HT1080 (cell line): ENCODE data around the gene B3GNT3. TPM values are rescaled to one million over a fixed set of nuclear protein-coding genes. Genes with fewer than 3 reads are reported as not detected.

Experiments
- DNase-seq: peaks from one replicate; pipeline ENCODE4 v3.0.0-alpha.2; 2015; ENCODE audit warnings: low read depth
- polyA plus RNA-seq, 2 experiments: library from polyadenylated mRNA; depleted of rRNA; stranded (reverse); fragments of >200 nt; gene quantifications; 2 replicates each; pipeline ENCODE4 v1.2.3, GENCODE V29; 2015
- total RNA-seq: library from RNA; depleted of rRNA; stranded (reverse); fragments of >200 nt; shearing (Covaris generic); gene quantifications from 2 replicates; pipeline ENCODE4 v1.2.3, GENCODE V29; 2014; rRNA removed

The B3GNT3 gene
- total RNA-seq: 0.20 TPM in 1 of 2 replicates, not detected in the other
- 0.08 and 0.18 TPM in 2 replicates for polyA plus RNA-seq (2015; cell fraction: cytosol; rRNA removed)
- polyA plus RNA-seq (2015; cell fraction: nucleus; rRNA removed): 0.13 and 0.24 TPM in 2 replicates

DNA sequence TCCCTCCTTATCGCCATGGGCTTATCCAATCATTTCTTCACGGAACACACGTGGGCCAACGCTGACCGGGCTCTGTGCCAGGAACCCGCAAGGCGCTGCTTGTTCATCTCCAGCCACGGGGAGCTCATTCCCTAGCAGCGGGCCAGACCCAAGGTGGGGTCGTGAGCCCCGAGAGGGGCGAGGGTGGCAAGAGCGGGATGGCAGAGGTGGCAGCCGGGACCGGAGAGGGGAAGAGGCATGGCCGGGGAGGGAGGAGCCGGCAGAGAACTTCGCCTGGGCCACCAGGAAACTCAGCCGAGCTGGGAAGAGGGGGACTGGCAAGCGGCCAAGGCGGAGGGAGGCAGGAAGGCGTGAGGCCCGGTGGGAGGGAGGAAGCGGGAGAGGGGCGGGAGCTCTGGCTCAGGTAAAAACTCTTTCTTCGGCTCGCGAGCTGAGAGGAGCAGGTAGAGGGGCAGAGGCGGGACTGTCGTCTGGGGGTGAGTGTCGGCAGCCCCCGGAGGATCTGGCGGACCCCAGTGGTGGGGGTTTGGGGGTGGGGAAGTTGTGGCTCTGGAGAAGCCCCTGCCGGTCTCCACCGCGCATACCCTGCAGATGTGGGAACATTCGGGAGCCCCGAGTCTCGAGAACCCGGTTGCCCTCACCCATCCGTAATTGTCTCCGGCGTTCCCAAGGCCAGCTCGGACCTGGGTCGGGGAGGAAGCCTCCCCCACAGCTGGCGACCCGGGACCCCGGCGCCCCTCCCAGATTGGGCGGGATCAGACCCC is at the start of gene B3GNT3:
Gene B3GNT3, plus strand, starts transcription at position 408 of the 764 bp plus-strand sequence. CDS start 12,670 bp downstream, outside the sequence.
- DNase-seq: peak; percentile 15

DNA sequence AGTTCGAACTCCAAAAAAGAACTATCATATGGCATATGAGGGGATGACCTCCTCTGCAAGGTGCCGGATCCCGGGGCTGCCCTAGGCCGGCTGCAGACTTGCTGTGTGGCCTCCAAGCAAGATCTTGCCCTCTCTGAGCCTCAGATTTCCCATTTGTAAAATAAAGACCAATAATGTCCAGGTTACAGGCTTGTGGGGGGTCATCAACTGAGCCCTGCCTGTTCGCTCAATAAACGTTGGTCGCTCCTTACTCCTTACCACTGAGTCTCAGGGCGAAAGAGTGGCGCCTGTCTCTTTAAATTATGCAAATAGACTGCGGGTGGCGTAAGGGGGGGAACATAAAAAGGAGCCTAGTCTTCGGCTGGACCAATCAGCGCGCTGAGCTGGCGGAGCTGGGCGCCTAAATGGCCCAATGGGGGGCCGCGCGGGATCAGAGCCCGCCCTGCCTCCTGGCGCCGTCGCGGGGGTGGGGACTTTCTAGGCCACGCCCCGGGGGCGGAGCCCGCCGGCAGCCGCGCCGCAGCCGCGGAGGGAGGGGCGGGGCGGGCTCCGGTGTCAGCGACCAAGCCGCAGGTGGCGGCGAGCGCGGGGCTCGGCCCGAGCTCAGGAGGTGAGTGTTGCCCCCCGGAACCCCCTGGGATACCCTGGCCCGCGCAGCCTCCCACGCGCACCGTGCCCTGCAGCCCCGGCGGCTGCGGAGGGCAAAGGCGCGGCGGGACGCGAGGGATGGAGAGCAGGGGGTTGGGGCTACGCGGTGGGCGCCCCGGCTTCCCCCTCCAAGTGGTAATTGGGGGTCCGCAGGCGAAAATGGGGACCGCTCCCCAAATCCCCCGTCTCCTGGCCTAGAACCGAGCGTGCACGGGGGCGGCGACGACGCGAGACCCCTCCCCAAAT is 47.5 kb upstream of the B3GNT3 start:
- DNase-seq: peak; percentile 88

DNA sequence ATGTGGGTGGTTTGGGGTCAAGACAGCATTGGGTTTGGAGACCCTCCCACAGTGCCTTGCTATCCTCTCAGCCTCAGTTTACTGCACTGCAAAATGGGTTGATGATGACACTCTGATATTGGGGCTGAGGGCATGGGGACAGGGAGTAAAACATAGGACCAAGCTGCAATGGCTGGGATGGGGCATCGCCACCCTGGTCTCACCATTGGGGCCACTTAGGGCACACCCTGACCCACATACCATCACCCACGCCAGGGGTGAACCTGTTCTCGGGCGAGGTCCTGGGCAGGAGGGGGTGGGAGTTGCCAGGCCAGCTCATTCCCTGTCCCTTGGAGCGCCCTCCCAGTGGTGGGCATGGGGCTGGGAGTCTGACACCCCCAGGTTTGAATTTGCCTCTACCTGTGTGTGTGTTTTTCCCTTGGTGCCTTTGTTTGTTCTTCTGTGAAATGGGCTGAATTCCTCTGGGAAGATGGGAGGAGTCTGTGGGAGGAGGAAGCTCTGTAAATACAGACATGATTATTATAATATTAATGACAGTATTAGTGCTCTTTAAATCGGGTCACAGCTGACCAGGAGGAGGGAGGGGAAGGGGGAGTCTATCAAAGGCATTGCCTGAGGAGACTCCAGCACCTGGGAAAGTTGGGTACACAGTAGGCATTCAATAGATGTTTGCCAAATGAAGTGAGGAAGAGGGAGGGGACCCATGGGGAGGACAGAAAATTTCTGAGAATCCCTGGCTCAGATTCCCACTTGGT is 45.9 kb upstream of the B3GNT3 start:
- no peak for DNase-seq

GRCh38 chr19:17749912-17750317 is 45.0 kb upstream of the B3GNT3 start:
- DNase-seq: no peak

GRCh38 chr19:17751103-17751911 is 43.6 kb upstream of the B3GNT3 start, which contains the start of gene FCHO1:
FCHO1 (plus strand) TSS chr19:17751477; CDS start chr19:17755165, 3,688 bp downstream.
- no peak for DNase-seq

DNA sequence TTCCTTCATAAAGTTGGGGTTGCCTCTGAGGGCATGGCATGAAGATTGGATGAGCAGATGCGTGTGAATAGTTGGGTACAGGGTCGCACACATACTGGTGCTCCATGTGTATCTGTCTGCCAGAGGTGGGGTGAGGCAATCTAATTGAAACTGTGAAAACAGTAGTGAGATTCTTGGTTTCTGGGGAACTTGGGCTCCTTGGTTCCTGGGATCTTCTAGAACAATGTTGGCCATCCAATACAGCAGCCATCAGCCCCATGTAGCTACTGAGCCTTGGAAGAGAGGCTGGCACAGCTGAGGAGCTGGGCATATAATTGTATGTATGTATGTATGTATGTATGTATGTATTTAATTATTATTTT is 43.0 kb upstream of the B3GNT3 start:
- DNase-seq: no peak

DNA sequence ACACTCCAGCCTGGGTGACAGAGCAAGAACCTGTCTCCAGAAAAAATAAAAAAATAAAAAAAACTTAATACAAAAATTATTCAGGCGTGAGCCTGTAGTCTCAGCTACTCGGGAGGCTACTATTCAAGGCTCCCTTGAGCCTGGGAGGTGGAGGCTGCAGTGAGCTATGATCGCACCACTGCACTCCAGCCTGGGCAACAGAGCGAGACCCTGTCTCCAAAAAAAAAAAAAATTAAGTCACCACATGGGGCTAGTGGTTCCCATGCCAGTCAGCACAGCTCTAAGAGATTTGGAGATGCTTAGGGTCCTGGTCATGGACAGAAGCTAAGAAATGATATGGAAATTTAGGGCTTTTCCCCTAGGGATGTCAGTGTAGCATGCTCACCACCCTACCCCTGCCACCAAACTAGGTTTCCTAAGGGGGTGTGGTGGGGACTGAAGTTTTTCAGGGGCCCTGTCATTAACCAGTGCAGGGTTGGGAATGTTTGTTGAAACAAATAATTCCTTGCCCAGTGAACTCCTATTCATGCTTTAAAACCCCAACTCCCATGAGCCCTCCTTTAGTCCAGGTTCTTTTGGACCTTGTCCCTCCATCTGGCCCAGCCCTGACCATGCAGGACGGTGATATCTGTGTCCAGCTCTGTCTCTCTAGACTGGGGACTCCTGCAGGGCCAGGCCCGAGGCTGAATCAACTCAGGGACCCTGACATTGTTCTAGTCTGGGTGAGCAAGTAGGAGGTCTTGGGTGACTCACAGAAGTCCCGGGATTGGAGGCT is 41.9 kb upstream of the B3GNT3 start:
- no peak for DNase-seq

DNA sequence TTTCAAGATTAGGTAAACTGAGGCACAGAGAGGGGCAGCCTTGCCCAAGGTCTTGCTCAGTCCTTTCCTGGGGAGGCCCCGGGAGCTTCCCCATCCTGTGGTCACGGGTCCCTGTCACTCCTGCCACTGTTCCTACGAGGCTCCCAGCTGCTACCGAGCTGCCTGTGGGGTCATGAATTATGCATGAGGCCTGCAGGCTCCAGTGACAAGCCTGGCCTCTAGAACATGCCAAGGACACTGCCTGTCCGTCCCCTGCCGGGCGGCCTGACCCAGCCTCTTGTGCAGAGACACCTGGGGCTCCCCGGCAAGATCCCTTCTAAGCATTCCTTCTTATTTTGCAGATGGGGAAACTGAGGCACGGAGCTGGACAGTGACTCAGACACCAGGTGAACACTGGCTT is 41.0 kb upstream of the B3GNT3 start:
- DNase-seq: no peak

DNA sequence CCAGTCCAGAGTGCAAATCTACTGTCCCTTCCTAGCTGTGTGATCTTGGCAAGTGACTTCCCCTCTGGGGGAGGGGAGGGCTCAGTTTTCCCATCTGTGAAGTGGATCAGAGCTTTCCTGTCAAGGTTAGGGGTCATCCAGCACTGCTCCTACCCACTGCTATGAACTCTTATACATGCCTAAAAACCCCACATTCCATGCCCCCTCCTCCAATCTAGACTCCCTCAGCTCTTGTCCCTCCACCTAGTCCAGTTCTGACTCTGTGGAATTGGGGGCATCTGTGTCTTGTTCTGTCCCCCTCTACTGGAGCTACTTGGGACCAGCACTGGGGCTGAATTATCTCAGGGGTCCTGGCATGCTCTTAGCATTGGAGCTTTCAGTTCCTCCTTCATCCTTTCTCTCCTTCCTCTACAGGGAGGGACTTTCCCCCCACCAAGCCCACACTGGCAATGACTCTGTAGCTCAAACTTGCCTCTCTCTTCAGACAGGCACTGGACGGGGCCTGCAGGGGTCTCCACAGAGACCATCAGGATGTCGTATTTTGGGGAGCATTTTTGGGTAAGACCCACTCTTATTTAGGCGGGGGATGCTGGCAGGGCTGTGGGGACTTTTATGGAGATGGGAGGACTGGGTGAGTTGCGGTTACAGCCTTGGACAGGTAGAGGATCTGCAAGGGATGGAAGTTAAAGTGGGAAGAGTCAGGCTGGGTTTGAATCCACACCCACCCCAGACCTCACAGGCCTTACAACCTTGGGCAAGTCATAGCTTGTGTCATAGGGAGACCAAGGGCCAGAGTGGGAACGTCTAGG is 40.1 kb upstream of the B3GNT3 start:
- no peak for DNase-seq

- DNase-seq: no peak
Measured at GRCh38 chr19:17755443-17755890, 39.5 kb upstream of the B3GNT3 start.

DNA sequence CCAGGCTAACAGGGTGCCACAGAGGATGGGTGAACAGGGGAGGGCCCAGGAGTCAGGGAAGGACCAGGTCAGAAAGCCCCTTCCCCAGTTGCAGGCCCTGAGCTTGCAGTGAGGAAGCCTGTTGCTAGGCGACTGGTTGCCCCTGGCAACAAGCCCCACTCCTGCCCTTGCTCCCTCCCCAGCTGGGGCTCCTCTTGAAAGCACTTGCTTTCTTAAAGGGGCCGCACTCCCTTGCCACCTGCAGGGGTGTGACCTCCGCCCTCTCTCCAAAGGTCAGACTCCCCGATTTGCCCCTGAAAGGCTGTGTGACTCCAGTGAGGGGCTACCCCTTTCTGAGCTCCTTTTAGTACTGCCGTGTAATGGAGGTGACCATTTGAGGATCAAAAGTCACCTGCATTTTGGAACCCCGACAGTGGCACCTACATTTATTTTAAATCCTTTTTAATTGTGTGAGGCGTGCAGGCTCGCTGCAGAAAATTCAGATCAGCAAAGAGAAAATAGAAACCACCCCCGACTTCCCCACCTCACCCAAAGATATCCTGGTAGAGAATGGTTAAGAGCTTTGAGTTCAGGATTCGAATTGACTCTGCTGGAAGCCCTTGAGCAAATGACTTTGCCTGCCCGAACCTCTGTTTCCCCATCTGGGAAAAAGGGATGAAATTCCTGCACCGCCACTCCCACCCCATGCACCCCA is 38.8 kb upstream of the B3GNT3 start:
- peak; percentile 52 for DNase-seq

- DNase-seq: peak; percentile 66
Measured at GRCh38 chr19:17757125-17757524, 37.8 kb upstream of the B3GNT3 start.

DNA sequence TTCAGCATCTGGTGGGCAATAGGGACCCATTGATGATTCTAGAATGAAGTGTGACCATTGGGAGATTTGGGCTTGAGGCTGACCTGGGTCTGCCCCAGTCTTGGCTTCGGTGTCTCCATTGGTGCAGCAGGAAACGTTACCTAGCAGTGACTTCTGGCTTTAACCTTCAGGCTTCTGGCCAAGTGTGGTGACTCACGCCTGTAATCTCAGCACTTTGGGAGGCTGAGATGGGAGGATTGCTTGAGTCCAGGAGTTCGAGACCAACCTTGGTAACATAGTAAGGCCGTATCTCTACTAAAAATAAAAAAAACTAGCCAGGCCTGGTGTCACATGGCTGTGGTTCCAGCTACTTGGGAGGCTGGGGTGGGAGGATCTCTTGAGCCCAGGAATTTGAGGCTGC is 36.4 kb upstream of the B3GNT3 start:
- no peak for DNase-seq

DNA sequence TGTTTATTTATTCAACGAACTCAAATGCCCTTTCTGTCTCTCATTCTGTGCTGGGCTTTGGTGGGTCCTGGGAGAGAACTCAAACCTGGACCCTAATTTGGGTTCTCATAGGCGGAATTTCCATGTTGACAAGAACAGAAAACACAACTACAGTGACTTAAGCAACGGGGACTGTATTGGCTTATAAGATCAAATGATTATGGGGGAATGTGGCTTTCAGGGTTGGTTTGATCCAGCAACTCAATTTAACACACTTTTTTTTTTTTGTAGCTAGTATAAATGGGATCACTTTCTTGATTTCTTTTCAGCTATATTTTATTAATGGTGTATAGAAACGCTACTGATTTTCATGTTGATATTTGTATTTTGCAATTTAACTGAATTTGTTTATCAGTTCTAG is 33.8 kb upstream of the B3GNT3 start:
- no peak for DNase-seq

GRCh38 chr19:17762505-17763229 is 32.3 kb upstream of the B3GNT3 start:
- peak; percentile 64 for DNase-seq

DNA sequence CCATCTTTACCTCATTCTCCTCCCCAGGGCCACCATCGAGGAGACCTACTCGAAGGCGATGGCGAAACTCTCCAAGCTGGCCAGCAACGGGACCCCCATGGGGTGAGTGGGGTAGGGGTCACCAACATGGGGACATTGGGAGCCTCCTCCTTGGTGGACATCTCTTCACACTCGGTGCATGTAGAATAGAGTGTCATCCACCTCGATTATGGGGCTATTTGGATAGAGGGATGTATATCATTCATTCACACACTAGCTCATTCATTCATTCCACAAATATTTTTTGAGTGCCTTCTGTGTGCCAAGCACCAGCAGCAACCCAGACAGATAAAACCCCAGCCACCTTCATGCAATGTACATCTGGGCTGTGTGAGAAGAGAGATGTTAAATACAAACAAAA is 30.6 kb upstream of the B3GNT3 start:
- no peak for DNase-seq

DNA sequence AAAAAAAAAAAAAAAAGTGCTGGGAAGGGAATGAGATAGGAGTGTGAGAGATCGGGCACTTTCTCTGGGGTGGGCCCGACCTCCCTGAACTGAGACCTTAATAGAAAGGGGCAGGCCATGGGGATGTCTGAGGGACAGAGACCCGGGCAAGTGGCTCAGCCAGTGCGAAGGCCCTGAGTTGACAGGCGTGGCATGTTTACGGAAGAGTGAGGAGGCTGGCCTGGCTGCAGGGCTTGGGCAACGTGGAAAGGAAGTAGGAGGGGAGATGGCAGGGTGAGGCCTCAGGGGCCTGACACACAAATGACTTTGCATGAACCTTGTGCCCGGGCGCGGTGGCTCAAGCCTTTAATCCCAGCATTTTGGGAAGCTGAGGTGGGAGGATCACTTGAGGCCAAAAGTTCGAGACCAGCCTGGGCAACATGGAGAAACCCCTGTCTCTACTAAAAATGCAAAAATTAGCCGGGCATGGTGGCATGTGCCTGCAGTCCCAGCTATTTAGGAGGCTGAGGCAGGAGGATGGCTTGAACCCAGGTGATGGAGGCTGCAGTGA is 29.8 kb upstream of the B3GNT3 start:
- DNase-seq: no peak
